ENCODE measurements around the gene RXRA. TPM values are rescaled to one million over a fixed set of nuclear protein-coding genes. Genes with fewer than 3 reads are reported as not detected.

Gene RXRA
- total RNA-seq, 1 experiment from 2014 or later: 31.6 TPM

- ChIA-PET POLR2A (interaction anchor here (0.6 kb wide), 1 partner anchor 822 kb away, joined by 3 read pairs; no protein-coding TSS in a partner anchor), CTCF (interaction anchor here (0.6 kb wide), 1 partner anchor 239 kb away, joined by 3 read pairs; no protein-coding TSS in a partner anchor)
- H3K4me1 ChIP-seq (ENCODE audit: control insufficient read depth, insufficient read depth, low read length): peaks cover 13% of the 10 kb centered on the region
- H3K9me3 ChIP-seq (ENCODE audit: control insufficient read depth, insufficient read depth, low read depth, low read length): no peaks in the 10 kb centered on the region
- H3K36me3 ChIP-seq (ENCODE audit: control insufficient read depth, insufficient read depth, low read length): no peaks in the 10 kb centered on the region
- TF ChIP-seq TCF7L2 (IDR thresholded peaks at IDR 0.05; ENCODE audit: low read depth, low read length): no peak
- TF ChIP-seq SIN3A (IDR thresholded peaks at IDR 0.05; ENCODE audit: borderline replicate concordance, insufficient read depth, low read depth, low read length): no peak
- ATAC-seq: no peak
- BruUV-seq (replicated peaks): no TSS peak
- H3K4me3 ChIP-seq (ENCODE audit: low read depth in 2 of 2, low read length in 2 of 2): no peak overlapping the region
- H3K27me3 ChIP-seq (ENCODE audit: control insufficient read depth, insufficient read depth, low read length): no peaks in the 10 kb centered on the region
- intact Hi-C loops (cut with micrococcal nuclease; ENCODE audit: unreplicated experiment): no loop called here
- DNase-seq (ENCODE audit: low read depth, low spot score): no peak
- H3K27ac ChIP-seq (ENCODE audit: low read length): peak overlapping the region; percentile 59; the same call in 1 of the 2 replicates
- in situ Hi-C loops (cut with HindIII; ENCODE audit: low pct_unique_long_range_greater_than_20kb, low sequenced_read_pairs): no loop called here
Measured at GRCh38 chr9:134406366-134407120, 80.3 kb downstream of the RXRA start.

GRCh38 chr9:134407121-134407779, 81.0 kb downstream of the RXRA start:
- H3K9me3 ChIP-seq (ENCODE audit: control insufficient read depth, insufficient read depth, low read depth, low read length): no peaks in the 10 kb centered on the region
- POLR2A ChIA-PET: interaction anchor here (0.6 kb wide), 1 partner anchor 9 kb away, joined by 4 read pairs; no protein-coding TSS in a partner anchor
- peak overlapping the region; percentile 59; the same call in 1 of the 2 replicates for H3K27ac ChIP-seq (ENCODE audit: low read length)
- intact Hi-C loops (cut with micrococcal nuclease; ENCODE audit: unreplicated experiment) (no loop called here), in situ Hi-C loops (cut with HindIII; ENCODE audit: low pct_unique_long_range_greater_than_20kb, low sequenced_read_pairs) (no loop called here)
- H3K4me3 ChIP-seq (ENCODE audit: low read depth in 2 of 2, low read length in 2 of 2): 0 out of 4 replicates have a peak overlapping the region, but pooled peaks of 1 of the 2 experiments have one; percentile 16
- peaks cover 17% of the 10 kb centered on the region for H3K4me1 ChIP-seq (ENCODE audit: control insufficient read depth, insufficient read depth, low read length)
- CTCF ChIA-PET: no interaction called here
- no TSS peak for BruUV-seq (replicated peaks)
- no peaks in the 10 kb centered on the region for H3K27me3 ChIP-seq (ENCODE audit: control insufficient read depth, insufficient read depth, low read length)
- ATAC-seq: peak; percentile 70
- DNase-seq (ENCODE audit: low read depth, low spot score): no peak
- TF ChIP-seq REST (IDR thresholded peaks at IDR 0.05; ENCODE audit: insufficient read depth in 1 of 2, low read depth in 2 of 2, low read length in 1 of 2) (no peak), POLR2AphosphoS5 (IDR thresholded peaks at IDR 0.05; ENCODE audit: low read depth, low read length) (no peak), SIN3A (IDR thresholded peaks at IDR 0.05; ENCODE audit: borderline replicate concordance, insufficient read depth, low read depth, low read length) (no peak), CTCF (IDR thresholded peaks at IDR 0.05) (no peak), TCF7L2 (IDR thresholded peaks at IDR 0.05; ENCODE audit: low read depth, low read length) (no peak)
- H3K36me3 ChIP-seq (ENCODE audit: control insufficient read depth, insufficient read depth, low read length): no peaks in the 10 kb centered on the region

Data from Panc1 (cell line).